ENCODE data around the gene MSI2.

Gene MSI2

GRCh38 chr17:57412520-57413096 lies 156.3 kb downstream of the MSI2 start:
- H3K4me3 ChIP-seq (ENCODE audit: low read length): no peak overlapping the region
- DNase-seq (ENCODE audit: low read depth): no peak
- no peak for TF ChIP-seq CTCF (IDR thresholded peaks at IDR 0.05; ENCODE audit: insufficient read depth, low read depth, low read length, missing control alignments)

GRCh38 chr17:57413848-57414651 lies 157.7 kb downstream of the MSI2 start:
- no peak for TF ChIP-seq CTCF (IDR thresholded peaks at IDR 0.05; ENCODE audit: insufficient read depth, low read depth, low read length, missing control alignments)
- DNase-seq (ENCODE audit: low read depth): no peak
- H3K4me3 ChIP-seq (ENCODE audit: low read length): no peak overlapping the region

- DNase-seq (ENCODE audit: low read depth): no peak
- H3K4me3 ChIP-seq (ENCODE audit: low read length): no peak overlapping the region
- no peak for TF ChIP-seq CTCF (IDR thresholded peaks at IDR 0.05; ENCODE audit: insufficient read depth, low read depth, low read length, missing control alignments)
Observed at GRCh38 chr17:57415751-57416207, 159.5 kb downstream of the MSI2 start.

- H3K4me3 ChIP-seq (ENCODE audit: low read length): no peak overlapping the region
- DNase-seq (ENCODE audit: low read depth): no peak
- TF ChIP-seq CTCF (IDR thresholded peaks at IDR 0.05; ENCODE audit: insufficient read depth, low read depth, low read length, missing control alignments): no peak
Observed at GRCh38 chr17:57416369-57416768, 160.0 kb downstream of the MSI2 start.

- no peak overlapping the region for H3K4me3 ChIP-seq (ENCODE audit: low read length)
- TF ChIP-seq CTCF (IDR thresholded peaks at IDR 0.05; ENCODE audit: insufficient read depth, low read depth, low read length, missing control alignments): no peak
- DNase-seq (ENCODE audit: low read depth): no peak
Observed at GRCh38 chr17:57417956-57418355, 161.6 kb downstream of the MSI2 start.

GRCh38 chr17:57418463-57419246 lies 162.3 kb downstream of the MSI2 start:
- TF ChIP-seq CTCF (IDR thresholded peaks at IDR 0.05; ENCODE audit: insufficient read depth, low read depth, low read length, missing control alignments): no peak
- H3K4me3 ChIP-seq (ENCODE audit: low read length): no peak overlapping the region
- DNase-seq (ENCODE audit: low read depth): no peak

Data from epithelial cell of esophagus (primary cell).